ENCODE data around the gene CDH23.

The CDH23 gene

DNA sequence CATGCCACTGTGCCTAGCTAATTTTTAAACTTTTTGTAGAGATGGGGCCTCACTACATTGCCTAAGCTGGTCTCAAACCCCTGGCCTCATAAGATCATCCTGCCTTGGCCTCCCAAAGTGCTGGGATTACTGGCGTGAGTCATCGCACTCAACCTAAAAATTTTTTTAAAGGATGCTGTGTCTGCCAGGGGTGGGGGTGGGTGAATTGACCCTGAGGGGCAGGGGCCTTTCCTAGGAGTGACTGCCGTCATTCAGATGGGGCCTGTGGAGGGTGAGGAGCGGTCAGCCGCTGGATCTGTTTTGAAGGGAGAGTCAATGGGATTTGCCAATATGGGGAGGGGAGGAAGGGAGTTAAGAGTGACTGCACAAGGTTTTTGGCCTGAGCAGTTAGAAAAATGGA, 233.4 kb downstream of the CDH23 start:
- DNase-seq: no peak

DNA sequence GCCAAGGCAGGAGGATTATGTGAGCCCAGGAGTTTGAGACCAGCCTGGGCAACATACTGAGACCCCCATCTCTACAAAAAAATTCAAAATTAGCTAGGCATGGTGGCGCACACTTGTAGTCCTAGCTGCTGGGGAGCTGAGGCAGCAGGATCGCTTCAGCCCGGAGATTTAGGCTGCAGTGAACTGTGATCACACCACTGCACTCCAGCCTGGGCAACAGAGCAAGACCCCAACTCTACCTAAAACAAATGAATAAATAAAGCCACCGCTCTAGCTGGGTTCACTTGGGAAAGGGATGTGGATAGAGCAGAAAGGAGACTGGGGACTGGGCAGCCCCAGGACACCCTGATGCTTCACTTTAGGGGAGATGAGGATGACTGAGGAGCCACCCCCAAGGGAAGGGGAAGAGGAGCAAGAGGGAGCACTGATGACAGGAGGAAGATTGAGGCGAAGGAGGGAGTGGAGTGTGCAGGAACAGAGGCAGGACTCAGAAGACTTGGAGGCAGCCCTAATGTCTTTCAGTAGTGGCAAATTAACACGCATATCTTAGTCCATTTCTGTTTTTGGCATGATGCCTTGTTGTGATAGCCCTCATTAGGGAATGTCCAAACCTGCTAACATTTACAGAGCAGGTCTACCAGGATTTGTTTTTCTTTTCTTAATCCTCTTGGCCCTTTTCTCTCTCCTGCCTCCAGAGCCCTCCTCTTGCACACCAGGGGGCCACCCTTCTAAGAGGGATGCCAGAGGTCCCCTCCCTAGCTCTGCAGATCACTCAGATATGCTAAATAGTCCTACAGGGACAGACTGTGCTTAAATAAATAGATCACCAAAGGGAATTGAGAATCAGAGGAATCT, 234.5 kb downstream of the CDH23 start:
- peak; percentile 26 for DNase-seq

DNA sequence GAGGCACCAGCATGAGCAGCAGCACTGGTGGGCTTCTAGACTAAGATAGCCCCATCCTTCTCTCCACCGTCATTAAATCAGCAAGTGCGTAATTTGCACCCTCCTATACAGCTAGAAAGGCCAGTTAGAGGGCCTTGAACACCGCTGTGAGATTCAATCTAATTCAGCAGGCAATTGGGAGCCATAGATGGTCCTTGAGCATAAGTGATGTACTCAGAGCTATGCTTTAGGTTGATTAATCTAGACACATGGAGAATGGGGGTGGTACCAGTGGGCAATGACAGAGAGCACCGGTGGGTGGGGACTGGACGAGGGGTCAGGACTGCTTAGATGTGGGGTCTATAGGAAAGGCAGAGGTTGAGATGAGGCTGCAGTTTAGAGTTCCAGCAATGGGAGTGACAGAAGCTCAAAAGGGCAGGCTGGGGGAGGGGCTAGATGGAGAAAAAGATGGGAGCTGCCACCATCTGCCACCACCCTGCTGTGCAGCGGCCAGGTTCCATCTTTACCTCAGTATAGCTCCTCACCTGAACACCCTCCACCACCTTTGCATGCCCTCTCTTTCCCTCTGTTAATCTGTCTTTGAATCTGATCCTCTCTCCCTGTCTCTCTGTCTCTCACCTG, 235.6 kb downstream of the CDH23 start:
- peak; percentile 13 for DNase-seq

DNA sequence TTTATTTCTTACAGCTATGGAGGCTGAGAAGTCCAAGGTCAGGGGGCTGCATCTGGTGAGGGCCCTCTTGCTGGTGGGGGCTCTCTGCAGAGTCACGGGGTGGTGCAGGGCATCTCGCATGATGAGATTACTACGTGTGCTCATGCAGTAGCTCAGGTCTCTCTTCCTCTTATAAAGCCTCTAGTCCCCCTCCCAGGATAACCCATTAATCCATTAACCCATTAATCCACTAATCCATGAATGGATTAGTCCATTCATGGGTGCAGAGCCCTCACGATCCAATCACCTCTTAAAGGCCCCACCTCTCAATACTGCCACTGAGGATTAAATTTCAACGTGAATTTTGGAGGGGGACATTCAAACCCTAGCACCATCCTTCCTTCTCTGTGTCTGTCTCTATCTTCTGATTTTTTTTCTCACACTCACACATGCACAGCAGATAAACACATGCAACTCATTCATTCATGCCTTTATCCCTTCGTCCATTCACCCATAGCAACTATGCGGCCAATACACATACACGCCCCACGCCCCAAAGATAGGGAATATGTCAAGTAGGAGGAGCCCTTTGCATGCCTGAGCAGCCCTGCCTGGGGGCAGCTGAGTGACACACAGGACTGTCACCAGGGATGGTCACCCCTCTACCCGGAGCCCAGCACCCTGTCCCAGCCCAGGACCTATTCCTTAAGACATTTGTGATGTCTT, 236.3 kb downstream of the CDH23 start:
- DNase-seq: peak; percentile 26

DNA sequence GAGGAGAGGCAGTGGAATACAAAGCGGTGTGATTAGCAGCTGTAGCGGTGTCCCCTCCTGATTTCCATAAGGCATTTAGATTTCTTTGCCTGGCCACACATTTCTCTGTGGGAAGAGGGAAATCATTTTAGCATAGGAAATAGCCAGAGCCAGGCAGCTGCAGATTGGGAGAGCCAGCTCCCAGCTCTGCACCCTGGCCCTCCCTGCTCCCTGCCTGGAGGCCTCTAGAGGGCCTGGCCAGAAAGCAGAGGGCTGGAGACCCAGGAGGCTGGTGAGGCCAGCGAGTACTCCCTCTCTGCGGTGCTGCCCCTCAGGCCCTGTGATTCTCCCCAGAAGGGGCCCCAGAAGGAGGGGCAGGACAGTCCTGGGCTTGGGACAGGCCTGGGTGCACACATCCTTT, 237.2 kb downstream of the CDH23 start:
- DNase-seq: peak; percentile 83

DNA sequence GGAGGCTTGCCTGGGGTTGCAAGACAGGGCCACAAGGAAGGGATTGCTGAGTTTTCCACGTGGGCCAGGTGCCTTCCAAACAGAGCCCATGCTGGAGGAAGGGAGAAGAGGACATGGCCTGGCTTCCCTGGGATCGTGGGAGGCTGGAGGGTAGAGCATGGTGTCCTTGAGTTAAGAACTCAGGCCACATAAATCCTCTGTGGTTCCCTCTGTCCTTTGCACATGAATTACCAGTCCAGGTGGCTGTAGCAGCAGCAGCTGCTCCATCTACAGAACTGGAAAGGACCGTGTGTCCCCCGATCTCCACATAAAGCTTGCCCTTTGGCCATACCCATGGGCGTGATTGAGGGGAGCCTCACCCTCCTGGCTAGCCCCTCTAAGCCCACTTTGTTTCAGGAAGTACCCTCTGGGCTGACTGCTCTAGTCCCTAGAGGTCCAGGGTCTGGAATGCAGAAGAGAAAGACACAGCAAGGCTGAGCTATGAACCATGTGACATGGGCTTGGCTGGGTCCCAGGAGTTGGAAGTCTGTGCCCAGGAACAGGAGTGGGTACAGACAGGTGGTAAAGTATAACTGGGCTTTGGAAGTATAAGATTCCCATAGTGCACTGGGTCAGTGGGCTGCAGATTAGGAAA, 237.9 kb downstream of the CDH23 start:
- DNase-seq: no peak

DNA sequence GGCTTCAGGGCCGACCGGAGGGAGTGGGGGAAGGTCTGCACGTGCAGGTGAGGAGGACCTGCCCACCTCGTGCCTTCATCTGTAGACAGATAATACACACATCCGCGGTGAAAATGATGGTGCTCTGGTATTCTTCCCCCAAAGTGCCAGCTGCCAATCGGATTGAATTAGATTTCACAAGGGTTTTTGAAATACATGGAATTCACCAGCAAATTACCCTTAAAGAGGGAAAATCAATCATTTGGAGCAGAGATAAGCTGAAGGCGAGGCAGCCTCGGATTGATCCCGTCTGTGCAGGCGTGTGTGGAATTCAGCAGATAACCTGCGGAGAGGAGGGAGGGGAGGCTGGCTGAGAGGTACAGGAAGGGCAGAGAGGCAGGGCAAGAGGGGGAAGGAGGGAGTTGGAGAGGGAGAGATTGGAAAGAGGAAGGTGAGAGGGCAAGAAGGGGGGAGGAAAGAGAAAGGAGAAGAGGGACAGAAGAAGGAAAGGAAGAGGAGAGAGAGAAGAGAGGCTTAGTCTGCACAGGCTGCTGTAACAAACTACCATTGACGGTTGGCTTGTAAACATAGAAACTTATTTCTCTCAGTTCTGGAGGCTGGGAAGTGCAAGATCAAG, 238.6 kb downstream of the CDH23 start:
- DNase-seq: no peak

DNA sequence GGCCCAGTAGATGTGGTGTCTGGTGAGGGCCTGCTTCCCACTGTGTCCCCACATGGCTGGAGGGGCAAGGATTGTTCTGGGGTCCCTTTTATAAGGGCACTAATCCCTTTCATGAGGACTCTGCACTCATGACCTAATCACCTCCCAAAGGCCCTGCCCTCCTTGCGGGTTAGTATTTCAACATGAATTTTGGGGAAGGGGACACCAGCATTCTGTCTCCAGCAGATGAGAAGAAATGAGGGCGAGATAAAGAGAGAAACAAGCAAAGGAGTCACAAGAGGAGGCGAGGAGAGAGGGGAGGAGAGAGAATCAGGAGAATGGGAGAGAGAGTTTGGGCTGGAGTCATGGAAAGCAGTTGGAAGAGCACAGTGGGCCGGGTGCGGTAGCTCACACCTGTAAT, 239.1 kb downstream of the CDH23 start:
- no peak for DNase-seq

DNA sequence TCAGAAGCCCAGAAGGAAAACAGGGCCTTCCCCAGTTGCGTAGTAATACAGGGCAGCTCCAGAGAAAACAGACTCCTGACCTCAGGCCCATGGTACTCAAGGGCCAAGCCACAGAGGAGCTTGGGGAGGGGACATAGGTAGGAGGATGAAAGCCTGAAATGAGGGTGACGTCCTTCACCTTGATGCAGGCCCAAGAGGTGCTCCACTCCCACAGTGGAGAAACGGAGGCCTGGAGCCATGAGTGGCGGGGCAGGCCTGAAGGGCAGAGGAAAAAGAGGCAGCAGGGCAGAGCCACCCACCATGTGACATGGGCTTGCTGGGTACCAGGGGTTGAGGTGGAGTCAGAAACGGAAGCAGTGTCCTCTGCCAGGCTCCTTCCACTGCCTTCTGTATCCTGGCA, 239.9 kb downstream of the CDH23 start:
- no peak for DNase-seq

DNA sequence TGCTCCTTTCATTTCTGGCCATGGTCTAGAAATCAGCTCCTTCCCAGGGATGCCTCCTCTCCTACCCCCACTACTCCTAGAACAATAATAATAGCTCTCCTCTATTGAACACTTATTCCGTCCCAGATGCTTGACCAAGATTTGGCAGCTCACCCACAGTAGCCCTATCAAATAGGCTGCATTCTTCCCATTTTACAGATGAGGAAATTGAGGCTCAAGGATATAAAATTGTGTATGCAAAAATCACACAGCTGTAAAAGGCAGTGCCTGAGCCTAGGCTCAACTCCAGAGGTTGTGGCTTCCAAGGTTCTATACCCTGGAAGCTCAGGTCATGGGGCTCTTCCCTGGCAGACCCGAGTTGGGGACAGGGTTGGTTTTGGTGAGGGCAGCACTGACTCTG, 240.6 kb downstream of the CDH23 start:
- DNase-seq: no peak

DNA sequence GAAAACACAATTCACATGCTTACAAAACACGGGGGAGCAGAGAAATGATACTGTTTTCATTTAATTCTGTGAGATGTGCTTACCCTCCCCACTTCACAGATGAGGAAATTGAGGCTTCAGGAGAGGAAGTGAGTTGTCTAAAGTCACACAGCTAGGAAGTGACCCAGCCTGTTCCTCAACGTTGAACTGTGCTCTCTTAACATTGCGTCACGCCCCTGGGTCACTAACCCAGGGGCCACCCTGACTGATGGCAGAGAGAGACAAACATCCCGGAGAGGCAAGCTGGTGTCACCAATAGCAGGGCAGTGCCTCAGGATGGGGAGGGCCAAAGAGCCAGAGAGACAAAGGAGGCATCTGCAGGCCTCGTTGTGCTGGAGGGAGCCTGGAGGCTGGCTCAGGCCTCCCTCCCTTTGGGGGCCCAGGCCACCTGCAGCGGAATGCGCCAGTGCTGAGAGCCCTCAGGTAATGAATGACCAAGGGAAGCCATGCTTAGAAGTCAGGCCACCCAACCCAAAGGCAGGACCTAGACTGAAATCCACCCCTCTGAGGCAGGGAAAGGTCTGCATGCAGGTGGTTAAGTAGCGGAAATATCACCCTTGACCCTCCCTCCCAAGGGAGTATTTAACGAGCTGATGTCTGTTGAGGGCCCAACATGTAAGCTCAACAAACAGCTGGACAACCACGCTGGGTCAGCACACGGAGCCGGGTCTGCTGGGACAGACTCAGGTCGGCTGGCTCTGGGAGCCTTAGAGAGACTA, 241.5 kb downstream of the CDH23 start:
- DNase-seq: no peak

DNA sequence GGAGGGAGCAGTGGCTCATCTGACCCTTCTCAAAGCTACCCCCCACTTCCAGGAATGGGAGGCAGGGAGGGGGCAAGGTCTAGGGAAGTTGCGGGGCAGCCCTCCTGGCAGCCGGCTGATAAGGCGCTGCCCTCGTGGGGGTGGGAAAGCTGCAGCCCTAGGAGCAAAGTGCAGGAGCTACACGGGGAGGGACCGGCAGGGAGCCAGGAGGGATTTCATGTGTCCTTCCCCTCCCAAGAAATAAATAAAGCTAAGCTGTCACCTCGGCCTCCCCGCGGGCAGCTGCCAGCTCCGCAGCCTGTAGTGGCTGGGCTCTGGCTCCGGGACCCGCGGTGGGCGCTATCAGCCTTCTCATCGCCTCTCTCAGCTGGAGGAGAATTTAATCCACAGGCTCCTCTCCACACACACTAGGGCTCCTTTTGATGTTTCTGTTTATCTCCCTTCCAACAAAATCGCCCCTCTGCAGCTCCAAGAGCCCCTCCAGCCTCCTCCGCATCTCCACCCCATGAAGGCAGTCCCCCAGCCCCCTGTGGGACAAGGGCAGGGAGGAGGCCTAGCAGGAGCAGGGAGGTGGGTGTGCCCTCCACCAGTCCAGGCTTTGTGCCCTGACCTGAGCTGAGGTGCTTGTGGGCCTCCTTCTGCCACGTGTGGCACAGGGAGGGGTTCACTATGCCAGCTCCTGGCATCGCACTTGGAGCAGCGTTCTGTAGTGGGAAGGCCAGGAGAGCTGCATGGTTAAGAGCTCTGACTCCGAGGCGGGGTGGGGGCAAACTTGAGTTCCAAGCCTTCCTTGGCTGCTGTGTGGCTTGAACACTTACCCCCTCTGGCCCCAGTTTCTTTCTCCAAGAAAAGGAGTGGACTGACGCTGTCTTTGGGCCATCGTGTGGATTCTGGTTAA, 242.4 kb downstream of the CDH23 start:
- peak; percentile 16 for DNase-seq

DNA sequence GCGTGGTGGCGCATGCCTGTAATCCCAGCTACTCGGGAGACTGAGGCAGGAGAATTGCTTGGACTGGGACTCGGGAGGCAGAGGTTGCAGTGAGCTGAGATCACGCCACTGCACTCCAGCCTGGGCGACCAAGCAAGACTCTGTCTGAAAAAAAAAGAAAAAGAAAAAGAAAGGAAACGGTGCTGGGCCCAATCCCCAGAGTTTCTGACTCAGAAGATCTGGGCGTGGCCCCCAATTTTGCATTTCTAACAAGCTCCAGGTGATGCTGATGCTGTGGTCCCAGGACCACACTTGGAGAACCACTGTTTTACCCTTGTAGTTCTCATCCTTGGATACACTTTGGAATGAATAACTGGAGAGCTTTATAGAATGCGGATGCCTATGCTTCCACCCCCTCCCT, 243.9 kb downstream of the CDH23 start:
- no peak for DNase-seq

DNA sequence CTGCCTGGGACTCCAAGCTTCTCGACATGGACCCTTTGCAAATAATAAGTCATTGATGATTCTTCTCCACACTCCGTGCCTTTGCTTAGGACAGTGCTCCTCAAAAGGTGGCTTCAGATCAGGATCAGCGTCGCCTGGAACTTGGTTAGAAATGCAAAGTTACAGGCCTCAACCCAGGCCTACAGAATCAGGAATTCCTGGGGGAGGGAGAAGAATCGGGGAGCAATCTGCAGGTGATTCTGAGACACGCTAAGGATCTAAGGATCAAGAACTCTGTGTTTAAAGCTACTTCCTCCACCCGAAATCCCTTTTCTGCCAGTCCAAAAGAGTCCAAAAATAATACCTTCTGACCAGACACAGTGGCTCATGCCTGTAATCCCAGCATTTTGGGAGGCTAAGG, 244.7 kb downstream of the CDH23 start:
- no peak for DNase-seq

DNA sequence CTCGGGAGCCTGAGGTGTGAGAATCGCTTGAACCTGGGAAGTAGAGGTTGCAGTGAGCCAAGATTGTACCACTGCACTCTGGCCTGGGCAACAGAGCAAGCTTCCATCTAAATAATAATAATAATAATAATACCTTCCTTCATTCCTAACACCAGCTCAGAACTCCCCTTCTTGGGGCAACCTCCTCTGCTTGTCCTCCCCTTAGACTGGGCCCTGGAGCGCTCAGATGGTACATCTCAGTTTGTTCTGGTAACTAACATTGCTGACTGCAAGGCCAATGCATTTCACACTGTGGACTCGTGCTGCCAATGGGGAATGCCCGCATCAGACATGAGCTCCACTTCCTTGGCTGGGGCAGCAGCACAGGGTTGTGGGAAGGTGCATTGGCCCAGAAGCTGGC, 245.3 kb downstream of the CDH23 start:
- no peak for DNase-seq

DNA sequence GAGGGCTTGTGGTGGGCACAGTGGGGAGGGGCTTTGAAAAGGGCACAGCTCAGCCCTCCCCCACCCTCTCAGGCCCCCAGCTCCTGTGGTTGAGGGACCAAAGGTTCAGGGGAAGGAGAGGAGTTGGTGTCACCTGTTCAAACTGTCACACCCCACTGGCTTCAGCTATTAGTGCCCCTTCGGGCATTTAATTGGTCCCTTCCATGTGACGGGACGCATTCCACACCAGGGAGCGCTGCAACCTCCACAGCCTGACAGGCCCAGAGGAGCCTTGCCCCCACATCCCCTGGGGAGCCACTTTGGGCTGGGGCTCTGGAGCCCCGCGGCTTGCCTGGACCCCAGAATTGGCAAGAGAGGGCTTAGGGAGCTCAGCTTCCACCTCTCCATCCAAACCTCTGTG, 247.2 kb downstream of the CDH23 start:
- peak; percentile 44 for DNase-seq

DNA sequence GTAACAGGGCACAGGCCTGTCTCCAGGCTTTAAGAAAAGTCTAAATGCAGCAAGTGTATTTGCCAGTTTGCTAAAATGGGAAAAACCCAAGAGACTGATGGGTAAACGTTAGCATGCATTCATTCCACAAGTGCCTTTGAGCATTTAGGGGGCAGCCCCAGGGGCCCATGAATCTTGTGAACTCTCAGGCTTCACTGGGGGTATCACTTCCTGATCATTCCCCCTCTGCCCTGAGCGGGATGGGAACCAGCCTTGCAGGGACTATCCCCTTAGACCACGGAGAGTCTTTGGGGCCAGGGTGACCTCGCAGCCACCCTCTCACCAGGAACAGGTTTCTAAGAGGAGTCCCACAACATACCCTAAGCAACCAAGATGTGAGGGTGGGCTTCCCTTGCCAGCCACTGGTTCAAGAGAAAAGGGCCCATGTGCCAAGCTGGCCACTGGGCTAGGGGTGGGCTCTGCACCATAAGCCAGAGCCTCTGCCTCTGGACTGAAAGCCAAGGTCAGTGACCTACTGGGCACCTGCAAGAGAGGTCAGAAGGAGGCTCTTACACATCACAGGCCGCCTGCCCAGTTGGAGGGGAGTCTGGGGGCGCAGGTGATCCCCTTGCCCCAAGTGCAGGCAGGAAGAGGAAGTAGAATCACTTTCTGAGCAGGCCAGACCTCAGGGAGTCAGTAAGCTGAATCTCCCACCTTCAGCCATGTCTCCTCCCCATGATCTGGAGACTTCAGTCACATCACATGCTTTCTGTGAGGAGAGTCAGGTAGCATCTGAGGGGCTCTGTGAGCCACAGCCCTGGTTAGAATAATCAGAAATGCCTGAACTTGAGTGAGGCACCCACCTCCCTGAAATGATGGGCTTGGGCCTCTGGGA, 247.8 kb downstream of the CDH23 start:
- no peak for DNase-seq

DNA sequence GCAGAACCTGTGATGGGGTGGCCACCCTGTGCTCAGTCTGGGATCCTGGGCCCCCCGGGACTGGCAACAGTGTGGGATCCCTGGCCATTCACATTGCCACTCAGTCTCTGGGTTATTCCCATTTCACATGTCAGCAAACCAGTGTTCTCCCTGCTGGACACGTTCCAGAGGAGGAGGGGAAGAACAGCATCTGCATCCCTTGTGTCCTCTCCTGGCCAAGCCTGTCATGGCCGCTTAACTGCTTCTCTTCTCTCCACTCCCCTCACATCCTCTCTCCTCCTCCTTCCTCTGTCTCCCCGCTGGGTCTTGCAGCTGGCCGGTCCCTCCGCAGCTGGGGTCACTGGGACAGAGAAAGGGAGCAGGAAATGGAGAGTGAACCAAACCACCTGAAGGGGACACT, 248.5 kb downstream of the CDH23 start:
- no peak for DNase-seq

DNA sequence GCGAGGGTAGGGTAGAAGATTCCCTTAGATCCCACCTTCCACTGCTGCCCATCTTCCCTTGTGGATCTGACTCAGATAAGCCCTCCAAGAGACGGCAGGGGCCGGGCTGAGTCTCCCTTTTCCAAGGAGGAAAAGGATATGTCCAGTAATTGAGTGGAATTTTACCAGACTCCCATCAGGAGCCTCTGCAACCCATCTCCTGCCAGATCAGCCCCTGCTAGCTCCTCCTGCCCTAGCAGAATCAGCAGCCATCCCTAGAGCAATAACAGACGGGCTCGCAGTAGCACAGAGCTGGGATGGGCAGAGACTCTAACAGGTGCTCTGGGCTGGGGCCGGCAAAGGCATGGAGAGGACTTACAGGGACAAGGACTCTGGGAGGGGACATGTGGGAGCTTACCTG, 249.3 kb downstream of the CDH23 start:
- no peak for DNase-seq

DNA sequence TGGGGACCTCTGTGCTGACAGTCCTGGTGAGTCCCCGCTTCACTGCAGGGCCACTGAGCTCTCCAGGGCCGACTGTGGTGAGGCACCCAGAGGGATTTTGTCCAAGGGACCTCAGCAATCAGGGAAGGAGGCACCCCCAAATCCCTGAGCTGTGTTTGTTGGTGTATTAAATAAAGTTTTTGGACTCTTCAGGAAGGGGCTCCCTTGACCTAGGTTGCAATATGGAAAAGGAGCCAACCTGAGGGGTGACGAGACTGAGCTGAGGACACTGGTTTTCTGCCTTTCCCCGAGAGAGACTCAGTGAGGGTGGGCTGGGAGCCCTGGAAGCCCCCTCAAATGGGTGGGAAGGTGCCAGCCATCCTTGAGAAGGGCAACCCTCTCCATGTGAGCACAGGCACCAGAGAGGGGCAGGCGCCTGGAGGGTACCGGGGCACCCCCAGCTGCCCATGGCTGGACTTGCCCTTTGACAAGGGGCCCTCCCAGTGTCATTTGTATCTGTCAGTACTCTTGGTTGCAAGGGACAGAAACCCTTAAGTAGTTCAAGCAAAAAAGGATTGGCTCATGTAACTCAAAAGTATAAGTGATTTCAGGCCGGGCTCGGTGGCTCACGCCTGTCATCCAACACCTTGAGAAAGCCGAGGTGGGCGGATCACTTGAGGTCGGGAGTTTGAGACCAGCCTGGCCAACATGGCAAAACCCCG, 250.0 kb downstream of the CDH23 start:
- DNase-seq: no peak
